Measurements from ENCODE around the gene ZNF761. TPM values are rescaled to one million over a fixed set of nuclear protein-coding genes. Genes with fewer than 3 reads are reported as not detected.
"Not testable (repeated sequence)": the region's sequence is repeated elsewhere in the genome, so short reads cannot be mapped to it uniquely, and the experiment has no call there.

Gene ZNF761
- total and polyA plus RNA-seq, 2 donors (not counting 1 experiment from before 2014, with no cell fraction given) = 10.7 to 11.5 TPM

DNA sequence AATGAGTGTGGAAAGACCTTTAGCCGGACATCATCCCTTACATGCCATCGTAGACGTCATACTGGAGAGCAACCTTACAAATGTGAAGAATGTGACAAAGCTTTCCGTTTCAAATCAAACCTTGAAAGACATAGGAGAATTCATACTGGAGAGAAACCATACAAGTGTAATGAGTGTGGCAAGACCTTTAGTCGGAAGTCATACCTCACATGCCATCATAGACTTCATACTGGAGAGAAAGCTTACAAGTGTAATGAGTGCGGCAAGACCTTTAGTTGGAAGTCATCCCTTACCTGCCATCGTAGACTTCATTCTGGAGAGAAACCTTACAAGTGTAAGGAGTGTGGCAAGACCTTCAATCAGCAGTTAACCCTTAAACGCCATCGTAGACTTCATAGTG lies 24.0 kb downstream of the ZNF761 start:
- Histone ChIP-seq H3K27ac (ENCODE audit: insufficient read depth, low read length) (no peak overlapping the region), H3K27me3 (ENCODE audit: control insufficient read depth, insufficient read depth, low read length) (no peaks in the 10 kb centered on the region), H3K4me2 (ENCODE audit: extremely low read depth, insufficient read depth, low read length) (no peak overlapping the region), H4K20me1 (ENCODE audit: control insufficient read depth, extremely low read depth, insufficient read depth, low read length) (no peaks in the 10 kb centered on the region), H3K9me3 (ENCODE audit: control insufficient read depth, insufficient read depth, low read depth, low read length) (peaks cover 2% of the 10 kb centered on the region), H3K79me2 (ENCODE audit: control insufficient read depth, insufficient read depth, low read length) (no peaks in the 10 kb centered on the region), H3K9ac (ENCODE audit: insufficient read depth, low read length) (no peak overlapping the region), H3K36me3 (ENCODE audit: control insufficient read depth, insufficient read depth, low read length) (peaks cover 3% of the 10 kb centered on the region), H3K4me1 (ENCODE audit: control insufficient read depth, extremely low read depth, insufficient read depth, low read length) (no peaks in the 10 kb centered on the region), H2AFZ (ENCODE audit: low read length) (no peak overlapping the region), H3K4me3 (replicated peaks in 1 of 4; ENCODE audit: control extremely low read depth in 1 of 4, insufficient read depth in 1 of 4, low read depth in 3 of 4, low read length in 4 of 4) (no peak overlapping the region)
- no peak for TF ChIP-seq CTCF (conservative IDR thresholded peaks at IDR 0.05 in 1 of 2, IDR thresholded peaks at IDR 0.05 in 1 of 2; ENCODE audit: low read depth in 1 of 2, low read length in 2 of 2)
- no peak for TF ChIP-seq EZH2 (IDR thresholded peaks at IDR 0.05; ENCODE audit: low read length, missing control alignments)
- DNase-seq (ENCODE audit: low read depth in 2 of 2) = no peak

GRCh38 chr19:53460131-53460721 lies 28.4 kb downstream of the ZNF761 start:
- H3K9me3 ChIP-seq (ENCODE audit: control insufficient read depth, insufficient read depth, low read depth, low read length); H3K4me1 ChIP-seq (ENCODE audit: control insufficient read depth, extremely low read depth, insufficient read depth, low read length); H3K79me2 ChIP-seq (ENCODE audit: control insufficient read depth, insufficient read depth, low read length); H4K20me1 ChIP-seq (ENCODE audit: control insufficient read depth, extremely low read depth, insufficient read depth, low read length); H3K4me3 ChIP-seq (replicated peaks in 1 of 4; ENCODE audit: control extremely low read depth in 1 of 4, insufficient read depth in 1 of 4, low read depth in 3 of 4, low read length in 4 of 4); DNase-seq (ENCODE audit: low read depth in 2 of 2); H3K9ac ChIP-seq (ENCODE audit: insufficient read depth, low read length); H3K4me2 ChIP-seq (ENCODE audit: extremely low read depth, insufficient read depth, low read length); H3K27ac ChIP-seq (ENCODE audit: insufficient read depth, low read length); H2AFZ ChIP-seq (ENCODE audit: low read length); H3K27me3 ChIP-seq (ENCODE audit: control insufficient read depth, insufficient read depth, low read length); H3K36me3 ChIP-seq (ENCODE audit: control insufficient read depth, insufficient read depth, low read length): not testable (repeated sequence)

DNA sequence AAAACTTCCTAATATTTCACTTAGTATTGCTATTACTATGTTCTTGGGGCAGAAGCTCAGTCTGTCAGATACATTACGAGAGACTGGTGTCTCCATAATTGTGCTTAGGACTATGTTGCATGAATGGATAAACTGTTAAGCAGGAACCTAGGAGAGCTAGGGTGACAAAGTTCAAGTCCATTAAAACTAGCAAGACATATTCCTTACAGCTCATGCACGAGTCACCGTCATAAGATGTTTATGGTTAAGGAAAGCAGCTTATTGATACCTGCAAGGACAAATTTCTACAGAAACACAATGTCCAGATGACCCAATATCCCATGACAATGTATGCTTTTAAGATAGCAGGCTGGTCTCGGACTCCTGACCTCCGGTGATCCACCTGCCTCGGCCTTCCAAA lies 30.1 kb downstream of the ZNF761 start:
- no peaks in the 10 kb centered on the region for H3K27me3 ChIP-seq (ENCODE audit: control insufficient read depth, insufficient read depth, low read length)
- H2AFZ ChIP-seq (ENCODE audit: low read length) = no peak overlapping the region
- no peaks in the 10 kb centered on the region for H4K20me1 ChIP-seq (ENCODE audit: control insufficient read depth, extremely low read depth, insufficient read depth, low read length)
- H3K36me3 ChIP-seq (ENCODE audit: control insufficient read depth, insufficient read depth, low read length) = no peaks in the 10 kb centered on the region
- DNase-seq (ENCODE audit: low read depth in 2 of 2) = no peak
- H3K9me3 ChIP-seq (ENCODE audit: control insufficient read depth, insufficient read depth, low read depth, low read length) = no peaks in the 10 kb centered on the region
- H3K4me1 ChIP-seq (ENCODE audit: control insufficient read depth, extremely low read depth, insufficient read depth, low read length) = no peaks in the 10 kb centered on the region
- no peak overlapping the region for H3K9ac ChIP-seq (ENCODE audit: insufficient read depth, low read length)
- no peak overlapping the region for H3K4me3 ChIP-seq (replicated peaks in 1 of 4; ENCODE audit: control extremely low read depth in 1 of 4, insufficient read depth in 1 of 4, low read depth in 3 of 4, low read length in 4 of 4)
- no peak overlapping the region for H3K27ac ChIP-seq (ENCODE audit: insufficient read depth, low read length)
- no peak overlapping the region for H3K4me2 ChIP-seq (ENCODE audit: extremely low read depth, insufficient read depth, low read length)
- TF ChIP-seq EZH2 (IDR thresholded peaks at IDR 0.05; ENCODE audit: low read length, missing control alignments) (no peak), CTCF (conservative IDR thresholded peaks at IDR 0.05 in 1 of 2, IDR thresholded peaks at IDR 0.05 in 1 of 2; ENCODE audit: low read depth in 1 of 2, low read length in 2 of 2) (no peak)
- H3K79me2 ChIP-seq (ENCODE audit: control insufficient read depth, insufficient read depth, low read length) = no peaks in the 10 kb centered on the region
